ENCODE data around the gene ARFRP1. TPM values are rescaled to one million over a fixed set of nuclear protein-coding genes. Genes with fewer than 3 reads are reported as not detected.
A peak's percentile ranks its signal among the peaks of the same experiment; 100 is the strongest.

ARFRP1 gene
- total and polyA plus RNA-seq, 12 donors: 34.9 to 59.1 (median 40.0) TPM

DNA sequence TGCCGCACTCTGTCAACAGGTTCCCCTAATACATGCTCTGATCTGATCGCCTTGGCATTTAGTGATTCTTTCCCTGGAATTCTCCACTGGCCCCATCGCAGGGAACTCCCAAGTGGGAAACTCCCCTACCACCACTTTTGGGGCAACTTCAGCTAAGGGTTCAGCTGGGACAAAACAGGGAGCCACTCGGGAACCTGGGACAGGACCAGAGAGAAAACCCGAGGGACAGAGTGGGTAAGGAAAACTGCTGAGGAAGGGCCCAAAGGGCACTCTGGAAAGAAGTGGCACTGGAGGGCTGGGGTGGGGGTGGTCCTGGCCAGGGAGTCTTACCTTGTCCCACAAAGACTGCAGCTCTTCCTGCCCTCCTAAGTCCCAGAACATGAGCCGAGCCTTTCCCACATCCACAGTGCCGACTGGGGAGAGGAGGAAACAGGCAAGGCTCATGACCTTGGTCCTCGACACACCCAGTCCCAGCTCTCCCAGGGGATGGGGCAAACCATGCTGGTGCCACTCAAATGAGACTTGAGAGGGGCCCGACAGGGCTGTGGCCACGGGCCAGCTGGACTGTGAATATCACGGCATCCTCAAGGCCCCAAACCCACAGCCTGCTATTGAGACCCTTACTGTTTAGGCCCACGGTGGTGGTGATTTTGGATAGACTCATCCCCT is 1.6 kb downstream of the ARFRP1 start:
- TF ChIP-seq CTCF (IDR thresholded peaks at IDR 0.05): no peak
- intact Hi-C loops (cut with DNase I): loop anchor here in 2 of 10 donors (5.0 kb wide), 2 partner anchors 49 to 156 kb away; partner anchors contain the start of genes ABHD16B (in 1 of the 2) and RTEL1 (in 1 of the 2)
- ATAC-seq (no peak), DNase-seq (no peak)
- Histone ChIP-seq H3K4me1 (peaks cover 6 to 48% (median 32%) of the 10 kb centered on the region in 9 donors), H3K27me3 (no peaks in the 10 kb centered on the region), H3K4me3 (peak overlapping the region in 8 of 10 donors; percentile 77 to 99 (median 95)), H3K9me3 (no peaks in the 10 kb centered on the region), H3K27ac (peak overlapping the region in 8 of 10 donors; percentile 90 to 98 (median 94)), H3K36me3 (peaks cover 0 to 77% (median 31%) of the 10 kb centered on the region in 9 donors)
- WGBS, 2 donors: 73 to 75% methylated on average over 12 of the region's 12 CpGs

GRCh38 chr20:63705232-63706026 is 2.3 kb downstream of the ARFRP1 start:
- Histone ChIP-seq H3K36me3 (peaks cover 0 to 75% (median 25%) of the 10 kb centered on the region in 9 donors), H3K27ac (peak overlapping the region in 2 of 10 donors; percentile 15 to 94), H3K4me3 (no peak overlapping the region), H3K4me1 (peaks cover 6 to 44% (median 29%) of the 10 kb centered on the region in 9 donors), H3K9me3 (no peaks in the 10 kb centered on the region), H3K27me3 (no peaks in the 10 kb centered on the region)
- DNase-seq: no peak
- intact Hi-C loops (cut with DNase I): loop anchor here in 2 of 10 donors (5.0 kb wide), 2 partner anchors 48 to 157 kb away; partner anchors contain the start of genes ABHD16B (in 1 of the 2) and RTEL1 (in 1 of the 2)
- TF ChIP-seq CTCF (IDR thresholded peaks at IDR 0.05): no peak
- ATAC-seq: no peak
- WGBS, 2 donors: 87 to 90% methylated on average over 8 of the region's 8 CpGs

DNA sequence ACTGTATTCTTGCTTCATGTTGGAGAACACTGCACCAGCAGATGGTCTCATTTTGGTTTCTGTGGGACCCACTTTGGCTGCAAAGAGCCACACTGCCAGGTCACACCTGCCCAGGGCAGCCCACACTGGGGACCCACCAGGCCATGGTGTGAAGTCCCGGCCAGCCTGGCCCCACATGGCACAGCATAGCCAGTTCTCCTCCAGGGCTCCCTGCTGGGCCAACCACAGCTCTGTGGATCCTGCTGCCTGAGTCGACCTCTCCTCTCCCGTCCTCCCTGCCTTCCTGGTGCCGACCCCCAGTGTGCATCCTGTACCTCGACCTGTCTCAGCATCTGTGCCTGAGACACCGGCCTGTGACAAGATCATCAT is 3.0 kb downstream of the ARFRP1 start:
- 80 to 83% methylated on average over 6 of the region's 6 CpGs for WGBS, 2 donors
- no peak for TF ChIP-seq CTCF (IDR thresholded peaks at IDR 0.05)
- no peaks in the 10 kb centered on the region for H3K27me3 ChIP-seq
- DNase-seq (no peak), ATAC-seq (no peak)
- H3K9me3 ChIP-seq: no peaks in the 10 kb centered on the region
- no peak overlapping the region for H3K4me3 ChIP-seq
- H3K4me1 ChIP-seq: peaks cover 6 to 43% (median 29%) of the 10 kb centered on the region in 9 donors
- peaks cover 0 to 75% (median 20%) of the 10 kb centered on the region in 9 donors for H3K36me3 ChIP-seq
- H3K27ac ChIP-seq: no peak overlapping the region
- intact Hi-C loops (cut with DNase I): loop anchor here in 2 of 10 donors (5.0 kb wide), 2 partner anchors 47 to 158 kb away; partner anchors contain the start of genes ABHD16B (in 1 of the 2) and RTEL1 (in 1 of the 2)

DNA sequence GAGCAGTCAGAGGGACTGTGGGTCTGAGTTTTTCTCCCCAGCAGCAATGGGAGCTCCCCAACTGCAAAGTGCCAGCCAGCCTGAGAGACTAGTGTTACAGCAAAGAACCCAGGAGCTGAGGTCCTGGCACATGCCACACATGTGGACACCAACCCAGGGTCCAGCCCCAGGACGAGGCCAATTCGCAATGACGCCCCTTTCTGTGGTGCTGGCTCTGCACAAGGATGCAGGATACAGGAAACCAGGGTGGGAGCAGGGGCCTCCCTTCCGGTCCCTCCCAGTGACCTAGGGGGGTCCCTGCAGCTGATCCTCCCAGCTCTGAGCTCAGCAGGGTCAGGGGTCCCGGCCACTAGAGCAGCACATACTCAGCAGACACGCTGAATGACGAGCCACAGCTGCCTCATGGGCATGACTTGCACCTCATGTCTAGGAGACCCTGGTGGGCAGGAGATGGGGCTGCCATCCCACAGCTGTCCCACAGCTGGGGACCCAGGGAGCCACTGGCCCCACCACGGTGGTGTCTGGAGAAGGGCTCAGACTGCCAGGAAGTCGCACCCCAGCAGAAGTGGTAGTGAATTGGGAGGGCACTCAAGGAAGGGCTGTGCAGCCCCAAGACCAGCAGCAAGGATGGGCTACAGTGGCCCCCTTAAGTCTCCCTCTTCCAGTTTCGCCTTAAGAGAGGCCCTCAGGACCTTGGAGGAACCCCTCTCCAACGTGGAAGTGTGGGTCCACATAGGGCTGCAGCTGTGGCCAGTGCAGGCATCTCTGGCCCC is 3.6 kb downstream of the ARFRP1 start:
- Histone ChIP-seq H3K27ac (no peak overlapping the region), H3K27me3 (no peaks in the 10 kb centered on the region), H3K36me3 (peaks cover 0 to 75% (median 20%) of the 10 kb centered on the region in 9 donors), H3K4me1 (peaks cover 11 to 43% (median 31%) of the 10 kb centered on the region in 9 donors), H3K9me3 (no peaks in the 10 kb centered on the region), H3K4me3 (no peak overlapping the region)
- TF ChIP-seq CTCF (IDR thresholded peaks at IDR 0.05): no peak
- intact Hi-C loops (cut with DNase I): no loop called here
- DNase-seq (no peak), ATAC-seq (no peak)
- 85 to 90% methylated on average over 11 of the region's 11 CpGs for WGBS, 2 donors

All from heart right ventricle (tissue), 16 donors.